SK-N-SH (cell line): ENCODE results near the gene CCSER1.

Experiments used
- CTCF ChIP-seq: fragments of 200-600 bp; sonication (generic); IDR thresholded peaks from 2 replicates; pipeline ENCODE4 v1.6.1; 2017; ENCODE audit warnings: antibody characterized with exemption, mild to moderate bottlenecking, moderate library complexity
- EZH2phosphoT487 ChIP-seq: fragments of 200-600 bp; sonication (generic); IDR thresholded peaks from 2 replicates; pipeline ENCODE4 v1.6.1; 2017; ENCODE audit warnings: low read depth, mixed run types, mild to moderate bottlenecking, antibody characterized with exemption, moderate library complexity, borderline replicate concordance
- FOXM1 ChIP-seq: IDR thresholded peaks from 2 replicates; pipeline ENCODE4 v1.4.0; 2012; ENCODE audit warnings: low read depth, mild to moderate bottlenecking
- GABPA ChIP-seq: IDR thresholded peaks from 2 replicates; pipeline ENCODE4 v1.4.0; 2012; ENCODE audit warnings: low read depth, mild to moderate bottlenecking
- POLR2AphosphoS5 ChIP-seq: IDR thresholded peaks from 2 replicates; pipeline ENCODE4 v1.6.1; 2012; ENCODE audit warnings: low read depth, low read length
- SIN3A ChIP-seq: IDR thresholded peaks from 2 replicates; pipeline ENCODE4 v1.6.1; 2012; ENCODE audit warnings: low read depth, mild to moderate bottlenecking, low read length, moderate library complexity, borderline replicate concordance
- USF2 ChIP-seq: fragments of 150-350 bp; IDR thresholded peaks from 2 replicates; pipeline ENCODE4 v1.6.1; 2017; ENCODE audit warnings: antibody characterized with exemption, low read length, low read depth, borderline replicate concordance

GRCh38 chr4:90165883-90166282, 38.7 kb downstream of the CCSER1 start:
- no peak for TF ChIP-seq CTCF
- no peak for TF ChIP-seq GABPA
- TF ChIP-seq FOXM1, result no peak
- TF ChIP-seq USF2, result no peak
- no peak for TF ChIP-seq SIN3A
- TF ChIP-seq EZH2phosphoT487, result no peak
- no peak for TF ChIP-seq POLR2AphosphoS5
